ENCODE data around the gene NDUFB4. TPM values are rescaled to one million over a fixed set of nuclear protein-coding genes. Genes with fewer than 3 reads are reported as not detected.
"Not testable (repeated sequence)": the region's sequence is repeated elsewhere in the genome, so short reads cannot be mapped to it uniquely, and the experiment has no call there.

The NDUFB4 gene
- total RNA-seq, 2 experiments from 2014 or later: 117 to 124 TPM

DNA sequence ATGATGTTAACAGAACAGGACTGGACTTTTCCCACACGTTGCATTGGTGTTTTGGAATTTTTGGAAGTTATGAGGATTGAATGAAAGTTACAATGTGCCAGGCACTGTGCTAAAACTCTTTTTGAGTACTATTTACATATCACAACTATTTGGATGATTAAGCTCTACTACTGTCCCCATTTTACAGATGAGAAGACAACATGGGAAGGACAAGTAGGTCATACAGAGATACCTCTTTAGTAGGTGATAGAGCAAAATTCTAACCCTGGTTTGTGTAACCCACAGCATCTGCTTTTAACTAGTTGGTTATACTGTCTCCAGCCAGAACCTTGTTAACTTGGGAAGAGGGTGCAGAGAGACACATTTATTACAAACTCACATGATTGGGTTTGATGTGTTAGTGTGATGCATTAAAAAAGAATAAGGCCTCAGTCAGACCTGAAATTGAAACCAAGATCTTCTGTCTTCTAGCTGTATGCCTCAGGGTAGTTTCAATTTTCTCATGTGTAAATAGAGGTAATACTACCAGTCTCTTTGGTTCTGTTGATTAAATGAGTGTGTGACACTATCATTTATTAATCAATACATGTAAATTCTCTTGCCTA is 1.4 kb downstream of the NDUFB4 start:
- Mint-ChIP-seq H3K27me3 (no peaks in the 10 kb centered on the region), H3K9me3 (ENCODE audit: low read depth) (no peaks in the 10 kb centered on the region), H3K27ac (no peak overlapping the region), H3K36me3 (peaks cover 18% of the 10 kb centered on the region), H3K4me1 (peaks cover 10% of the 10 kb centered on the region), H3K4me3 (peak overlapping the region; percentile 82)
- CTCF ChIA-PET: interaction anchor here (0.7 to 2.4 kb wide), 5 partner anchors 37 to 908 kb away, joined by 3 to 11 read pairs (median 3); no protein-coding TSS in a partner anchor
- DNase-seq (no peak), ATAC-seq (no peak)

DNA sequence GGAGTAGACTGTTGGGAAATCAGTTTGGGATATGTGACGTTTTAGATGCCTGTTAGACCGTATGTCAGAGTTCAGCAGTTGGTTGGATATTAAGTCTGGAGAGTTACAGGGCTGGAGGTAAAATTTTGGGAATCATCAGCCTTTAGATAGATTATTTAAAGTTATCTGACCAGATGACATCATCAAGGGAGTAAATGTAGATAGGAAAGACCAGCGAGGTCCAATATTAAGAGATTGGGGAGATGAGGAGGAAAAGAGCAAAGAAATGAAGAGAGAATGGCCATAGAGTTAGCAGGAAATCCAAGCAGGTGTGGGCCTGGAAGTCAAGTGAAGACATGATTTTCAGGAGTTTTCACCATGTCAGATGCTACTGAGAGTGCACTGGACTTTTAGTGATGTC is 3.1 kb downstream of the NDUFB4 start:
- no peak overlapping the region for H3K4me3 Mint-ChIP-seq
- no peak overlapping the region for H3K27ac Mint-ChIP-seq
- CTCF ChIA-PET: no interaction called here
- no peaks in the 10 kb centered on the region for H3K27me3 Mint-ChIP-seq
- peaks cover 10% of the 10 kb centered on the region for H3K4me1 Mint-ChIP-seq
- H3K9me3 Mint-ChIP-seq (ENCODE audit: low read depth): no peaks in the 10 kb centered on the region
- DNase-seq (no peak), ATAC-seq (no peak)
- H3K36me3 Mint-ChIP-seq: peaks cover 21% of the 10 kb centered on the region

DNA sequence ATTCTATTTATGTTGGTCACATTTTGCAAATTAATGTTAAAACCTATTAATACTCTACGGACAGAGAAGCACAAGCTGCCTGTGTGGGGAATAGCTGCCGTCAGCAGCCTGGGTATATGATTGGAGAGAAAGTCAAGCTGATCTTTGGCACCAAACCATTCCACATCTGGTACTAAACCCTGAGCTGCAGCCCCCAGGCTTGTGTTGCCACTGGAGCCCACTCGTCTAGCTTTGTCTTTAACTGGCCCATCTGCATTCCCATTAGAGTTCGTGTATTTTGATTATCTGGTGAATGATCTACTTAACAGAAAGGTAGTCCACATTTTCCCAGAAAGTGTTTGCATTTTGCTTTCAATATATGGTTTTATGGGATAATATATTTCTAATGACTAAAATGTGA is 5.4 kb downstream of the NDUFB4 start:
- Mint-ChIP-seq H3K4me1 (no peaks in the 10 kb centered on the region), H3K27me3 (no peaks in the 10 kb centered on the region), H3K4me3 (no peak overlapping the region), H3K9me3 (ENCODE audit: low read depth) (no peaks in the 10 kb centered on the region), H3K27ac (no peak overlapping the region), H3K36me3 (peaks cover 19% of the 10 kb centered on the region)
- CTCF ChIA-PET: no interaction called here
- no peak for DNase-seq
- ATAC-seq: no peak

DNA sequence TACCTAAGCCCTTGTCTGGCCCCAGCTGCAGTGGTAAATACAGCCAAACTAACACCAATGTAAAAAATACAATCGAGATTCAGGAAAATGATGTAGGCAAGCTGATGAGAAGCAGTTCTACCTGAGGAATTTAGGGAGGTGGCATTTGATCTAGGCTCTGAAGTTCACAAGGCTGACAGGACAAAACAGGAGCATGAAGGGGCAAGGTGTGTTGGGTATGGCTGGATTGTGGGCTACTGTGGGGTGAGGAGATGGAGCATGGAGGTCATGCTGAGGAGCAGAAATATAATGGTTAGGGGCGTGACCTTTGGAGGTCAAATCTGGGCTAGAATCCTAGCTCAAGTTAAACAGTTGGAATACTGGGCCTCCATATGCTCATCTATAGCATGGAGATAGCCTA is 6.5 kb downstream of the NDUFB4 start:
- Mint-ChIP-seq H3K4me1 (no peaks in the 10 kb centered on the region), H3K9me3 (ENCODE audit: low read depth) (no peaks in the 10 kb centered on the region), H3K27ac (no peak overlapping the region)

DNA sequence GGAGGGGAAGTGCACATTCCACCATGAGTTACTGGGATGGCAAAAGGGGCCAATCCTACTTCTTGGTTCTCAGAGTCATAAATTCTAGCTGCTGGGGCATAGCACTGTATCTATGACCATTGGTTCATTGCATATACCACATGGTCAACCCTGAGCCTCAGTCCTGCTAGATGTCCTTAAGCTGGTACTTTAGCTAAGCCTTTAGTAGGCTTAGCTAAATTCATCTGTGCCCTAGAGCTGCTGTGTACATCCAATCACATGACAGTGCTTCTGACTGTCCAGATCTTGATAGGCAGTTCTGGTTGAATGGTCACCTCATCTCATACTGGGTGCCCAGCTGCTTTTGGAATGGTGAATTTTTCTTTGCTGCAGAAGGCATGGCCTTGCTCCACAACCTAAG is 8.2 kb downstream of the NDUFB4 start:
- H3K4me1 Mint-ChIP-seq: no peaks in the 10 kb centered on the region
- no peak overlapping the region for H3K27ac Mint-ChIP-seq
- CTCF ChIA-PET: interaction anchor here (1.2 kb wide), 1 partner anchor 10 kb away, joined by 4 read pairs; no protein-coding TSS in a partner anchor
- ATAC-seq: no peak
- peaks cover 19% of the 10 kb centered on the region for H3K36me3 Mint-ChIP-seq
- H3K4me3 Mint-ChIP-seq: no peak overlapping the region
- H3K9me3 Mint-ChIP-seq (ENCODE audit: low read depth): no peaks in the 10 kb centered on the region
- DNase-seq: no peak
- no peaks in the 10 kb centered on the region for H3K27me3 Mint-ChIP-seq

More for the DNA sequence above, 6.5 kb downstream of the NDUFB4 start:
- no peak for DNase-seq
- no peak for ATAC-seq
- CTCF ChIA-PET: no interaction called here
- Mint-ChIP-seq H3K36me3 (peaks cover 19% of the 10 kb centered on the region), H3K27me3 (no peaks in the 10 kb centered on the region), H3K4me3 (no peak overlapping the region)

DNA sequence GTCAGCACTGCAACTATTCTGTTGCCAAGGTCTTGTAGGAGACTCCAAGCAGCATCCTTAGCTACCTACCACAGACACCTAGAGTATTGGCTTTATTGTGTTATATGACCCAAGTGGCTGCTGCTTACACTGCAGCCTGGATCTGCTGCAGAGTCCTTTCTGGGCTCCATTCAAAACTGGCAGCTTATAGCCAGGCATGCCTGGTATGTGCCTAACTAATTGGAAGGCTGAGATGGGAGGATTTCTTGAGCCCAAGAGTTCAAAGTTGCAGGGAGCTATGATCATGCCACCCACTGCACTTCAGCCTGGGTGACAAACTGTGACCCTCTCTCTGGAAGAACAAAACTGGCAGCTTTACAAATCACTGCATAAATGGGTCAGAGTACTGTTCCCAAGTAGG is 8.6 kb downstream of the NDUFB4 start:
- H3K4me3 Mint-ChIP-seq: no peak overlapping the region
- CTCF ChIA-PET: interaction anchor here (0.6 to 1.2 kb wide), 2 partner anchors 9 to 45 kb away, joined by 4 to 6 read pairs; no protein-coding TSS in a partner anchor
- H3K36me3 Mint-ChIP-seq: peaks cover 19% of the 10 kb centered on the region
- H3K27me3 Mint-ChIP-seq: no peaks in the 10 kb centered on the region
- H3K27ac Mint-ChIP-seq: no peak overlapping the region
- H3K9me3 Mint-ChIP-seq (ENCODE audit: low read depth): no peaks in the 10 kb centered on the region
- ATAC-seq: no peak
- no peaks in the 10 kb centered on the region for H3K4me1 Mint-ChIP-seq
- no peak for DNase-seq

DNA sequence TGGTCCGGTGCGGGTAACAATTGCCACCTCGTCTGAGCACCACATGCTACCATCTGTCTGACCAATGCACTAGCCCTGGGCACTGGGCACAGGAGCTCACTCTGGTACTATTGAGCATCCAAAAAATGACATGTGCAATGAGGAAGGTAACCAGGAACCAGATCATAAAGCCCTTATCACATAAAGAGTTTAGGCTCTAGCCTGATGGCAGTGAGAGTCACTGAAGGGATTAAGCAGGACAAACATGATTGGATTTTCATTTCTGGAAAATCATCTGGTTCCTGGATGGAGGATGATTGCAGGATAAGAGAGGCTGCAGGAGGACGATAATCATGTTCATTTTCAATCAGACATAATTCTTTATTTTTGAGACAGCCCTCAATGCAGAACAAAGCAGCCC is 12.4 kb downstream of the NDUFB4 start:
- Mint-ChIP-seq H3K36me3 (no peaks in the 10 kb centered on the region), H3K27ac (no peak overlapping the region), H3K27me3 (peaks cover 7% of the 10 kb centered on the region), H3K9me3 (ENCODE audit: low read depth) (no peaks in the 10 kb centered on the region), H3K4me1 (no peaks in the 10 kb centered on the region), H3K4me3 (no peak overlapping the region)
- DNase-seq: no peak
- CTCF ChIA-PET: interaction anchor here (0.5 kb wide), 1 partner anchor 48 kb away, joined by 3 read pairs; no protein-coding TSS in a partner anchor
- ATAC-seq: no peak

DNA sequence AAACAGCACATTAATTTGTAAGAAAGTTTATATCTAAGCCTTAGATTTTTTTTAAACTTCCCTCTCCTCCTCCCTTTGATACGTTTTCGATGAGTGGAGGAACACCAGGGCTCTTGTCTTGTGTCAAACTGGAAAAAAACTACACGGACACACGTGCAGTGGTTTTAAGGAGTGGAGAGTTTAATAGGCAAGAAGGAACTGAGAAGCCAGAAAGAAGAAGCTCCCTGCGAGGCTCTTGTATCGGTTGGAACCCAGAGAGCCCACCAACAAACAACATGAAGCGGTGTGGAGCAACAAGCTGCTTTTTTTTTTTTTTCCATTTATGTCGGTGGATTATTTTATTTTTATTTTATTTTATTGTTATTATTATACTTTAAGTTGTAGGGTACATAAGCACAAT is 18.6 kb downstream of the NDUFB4 start:
- CTCF ChIA-PET: interaction anchor here (1.1 kb wide), 1 partner anchor 10 kb away, joined by 4 read pairs; no protein-coding TSS in a partner anchor
- Mint-ChIP-seq H3K9me3 (ENCODE audit: low read depth) (no peaks in the 10 kb centered on the region), H3K27me3 (peaks cover 7% of the 10 kb centered on the region), H3K4me1 (no peaks in the 10 kb centered on the region), H3K36me3 (no peaks in the 10 kb centered on the region), H3K27ac (no peak overlapping the region), H3K4me3 (no peak overlapping the region)
- DNase-seq (no peak), ATAC-seq (no peak)

DNA sequence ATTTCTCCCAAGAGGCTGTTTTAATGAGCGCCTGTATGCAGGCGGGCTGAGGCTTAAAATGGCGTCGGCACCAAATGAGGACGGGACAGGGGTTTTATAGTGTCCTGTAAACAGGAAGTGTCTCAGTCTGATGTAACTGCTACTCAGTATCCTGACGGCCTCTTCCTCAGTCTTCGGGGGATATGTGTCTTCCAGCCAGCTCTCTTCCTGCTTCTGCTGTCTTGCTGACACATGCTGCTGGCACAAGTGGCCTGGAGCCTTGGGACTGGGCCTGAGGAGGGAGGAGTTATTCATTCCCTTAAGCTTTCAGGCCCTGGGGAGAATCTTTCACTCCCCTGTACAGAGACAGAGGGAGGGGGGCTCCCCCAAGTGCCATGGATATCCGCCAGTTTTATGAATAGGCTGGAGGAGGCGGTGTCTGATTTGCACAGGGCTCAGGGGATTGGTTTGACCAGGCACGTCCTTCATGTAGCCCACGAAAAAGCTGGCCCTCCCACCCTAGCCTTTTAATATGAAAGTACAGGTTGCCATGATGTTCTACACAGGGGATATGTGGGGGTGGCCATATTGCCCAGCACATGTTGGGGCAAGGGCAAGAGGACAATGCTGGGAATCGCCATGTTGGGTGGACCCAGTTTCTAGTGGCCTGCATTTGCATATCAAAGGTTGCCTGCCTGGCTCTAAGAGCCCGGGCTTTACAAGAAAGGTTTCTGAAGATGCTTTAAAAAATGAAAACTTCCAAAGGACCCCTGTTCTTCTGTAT is 19.9 kb downstream of the NDUFB4 start:
- ATAC-seq (no peak), DNase-seq (no peak)
- H3K4me1 Mint-ChIP-seq: no peaks in the 10 kb centered on the region
- H3K27me3 Mint-ChIP-seq: no peaks in the 10 kb centered on the region
- no peaks in the 10 kb centered on the region for H3K9me3 Mint-ChIP-seq (ENCODE audit: low read depth)
- CTCF ChIA-PET: no interaction called here
- no peaks in the 10 kb centered on the region for H3K36me3 Mint-ChIP-seq
- no peak overlapping the region for H3K27ac Mint-ChIP-seq
- H3K4me3 Mint-ChIP-seq: no peak overlapping the region

DNA sequence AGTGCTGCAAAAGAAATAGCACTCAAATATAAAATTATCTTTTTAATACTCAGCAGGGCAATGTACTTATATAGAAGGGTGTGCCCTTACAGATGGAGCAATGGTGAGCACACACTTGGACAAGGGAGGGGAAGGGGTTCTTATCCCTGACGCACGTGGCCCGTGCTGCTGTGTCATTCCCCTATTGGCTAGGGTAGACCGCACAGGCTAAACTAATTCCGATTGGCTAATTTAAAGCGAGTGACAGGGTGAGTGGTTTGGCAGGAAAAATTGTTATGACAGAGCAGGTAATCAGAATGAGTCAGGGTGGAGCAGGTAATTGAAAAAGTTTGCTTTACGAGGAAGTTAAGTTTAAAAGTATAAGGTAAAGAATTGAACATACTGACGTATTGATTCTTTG is 20.6 kb downstream of the NDUFB4 start:
- H3K27ac Mint-ChIP-seq; DNase-seq; CTCF ChIA-PET; H3K4me1 Mint-ChIP-seq; H3K27me3 Mint-ChIP-seq; H3K9me3 Mint-ChIP-seq (ENCODE audit: low read depth); H3K36me3 Mint-ChIP-seq; H3K4me3 Mint-ChIP-seq; ATAC-seq: not testable (repeated sequence)

DNA sequence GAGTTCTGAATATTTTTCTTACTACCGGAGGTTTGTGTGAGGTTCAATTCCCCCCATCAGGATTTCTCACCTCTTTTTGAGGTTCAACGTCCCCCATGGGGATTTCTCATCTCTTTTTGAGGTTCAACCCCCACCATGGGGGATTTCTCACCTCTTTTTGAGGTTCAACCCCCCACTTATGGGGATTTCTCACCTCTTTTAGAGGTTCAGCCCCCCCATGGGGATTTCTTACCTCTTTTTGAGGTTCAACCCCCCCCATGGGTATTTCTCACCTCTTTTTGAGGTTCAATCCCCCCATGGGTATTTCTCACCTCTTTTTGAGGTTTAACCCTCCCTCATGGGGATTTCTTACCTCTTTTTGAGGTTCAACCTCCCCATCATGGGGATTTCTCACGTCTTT is 26.3 kb downstream of the NDUFB4 start:
- Mint-ChIP-seq H3K27me3 (no peaks in the 10 kb centered on the region), H3K27ac (no peak overlapping the region), H3K4me3 (no peak overlapping the region), H3K4me1 (no peaks in the 10 kb centered on the region), H3K9me3 (ENCODE audit: low read depth) (peaks cover 7% of the 10 kb centered on the region), H3K36me3 (peaks cover 3% of the 10 kb centered on the region)
- CTCF ChIA-PET: no interaction called here
- ATAC-seq (no peak), DNase-seq (no peak)

DNA sequence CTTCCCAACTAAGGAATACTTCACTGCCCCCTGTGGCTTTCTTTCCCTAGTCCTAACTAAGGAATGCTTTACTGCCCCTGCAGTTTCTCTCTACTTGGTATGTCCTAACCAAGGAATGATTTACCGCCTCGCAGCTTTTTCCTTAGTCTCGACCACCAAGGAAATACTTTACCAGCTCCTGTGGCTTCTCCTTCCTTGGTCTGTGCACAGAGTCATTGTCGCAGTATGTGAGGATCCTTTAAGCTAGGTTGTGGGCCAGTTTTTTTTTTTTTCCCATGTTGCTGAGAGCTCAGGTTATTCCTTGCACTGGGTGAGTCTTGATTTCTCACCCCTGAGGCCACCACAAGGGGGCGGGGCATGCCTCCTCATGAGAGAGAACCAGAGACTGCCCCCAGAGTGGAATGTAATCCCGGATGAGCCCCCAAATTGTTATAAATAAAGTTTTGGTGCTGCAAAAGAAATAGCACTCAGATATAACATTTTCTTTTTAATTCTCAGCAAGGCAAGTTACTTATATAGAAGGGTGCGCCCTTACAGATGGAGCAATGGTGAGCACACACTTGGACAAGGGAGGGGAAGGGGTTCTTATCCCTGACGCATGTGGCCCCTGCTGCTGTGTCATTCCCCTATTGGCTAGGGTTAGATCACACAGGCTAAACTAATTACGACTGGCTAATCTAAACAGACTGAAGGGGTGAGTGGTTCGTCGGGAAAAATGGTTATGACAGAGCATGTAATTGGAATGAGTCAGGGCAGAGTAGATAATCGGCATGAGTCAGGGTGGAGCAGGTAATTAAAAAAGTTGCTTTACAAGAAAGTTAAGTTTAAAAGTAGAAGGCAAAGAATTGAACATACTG is 27.0 kb downstream of the NDUFB4 start:
- no peak for DNase-seq
- Mint-ChIP-seq H3K27ac (no peak overlapping the region), H3K9me3 (ENCODE audit: low read depth) (peaks cover 7% of the 10 kb centered on the region), H3K4me1 (no peaks in the 10 kb centered on the region), H3K27me3 (no peaks in the 10 kb centered on the region), H3K36me3 (peaks cover 3% of the 10 kb centered on the region), H3K4me3 (no peak overlapping the region)
- CTCF ChIA-PET: no interaction called here
- ATAC-seq: no peak

DNA sequence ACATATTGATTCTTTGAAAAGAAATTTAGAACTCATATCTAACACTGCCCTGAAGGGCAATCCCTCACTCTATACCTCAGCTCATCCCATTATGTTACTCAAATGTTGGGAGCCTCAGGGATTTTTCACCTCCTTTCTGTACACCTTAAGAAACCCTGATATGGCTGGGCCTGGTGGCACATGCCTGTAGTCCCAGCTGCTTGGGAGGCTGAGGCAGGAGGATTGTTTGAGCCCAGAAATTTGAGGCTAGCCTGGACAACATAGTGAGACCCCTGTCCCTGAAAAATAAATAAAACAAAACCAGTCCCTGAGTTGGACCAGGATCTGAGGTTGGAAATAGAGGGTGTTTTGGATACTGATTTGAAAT is 27.6 kb downstream of the NDUFB4 start:
- no peaks in the 10 kb centered on the region for H3K27me3 Mint-ChIP-seq
- no peak overlapping the region for H3K27ac Mint-ChIP-seq
- H3K4me3 Mint-ChIP-seq: no peak overlapping the region
- no peaks in the 10 kb centered on the region for H3K4me1 Mint-ChIP-seq
- no peak for ATAC-seq
- H3K36me3 Mint-ChIP-seq: peaks cover 3% of the 10 kb centered on the region
- CTCF ChIA-PET: no interaction called here
- no peak for DNase-seq
- H3K9me3 Mint-ChIP-seq (ENCODE audit: low read depth): peaks cover 7% of the 10 kb centered on the region
